ENCODE measurements around the gene FOLR2.
A peak's percentile ranks its signal among the peaks of the same experiment; 100 is the strongest.

FOLR2 gene

DNA sequence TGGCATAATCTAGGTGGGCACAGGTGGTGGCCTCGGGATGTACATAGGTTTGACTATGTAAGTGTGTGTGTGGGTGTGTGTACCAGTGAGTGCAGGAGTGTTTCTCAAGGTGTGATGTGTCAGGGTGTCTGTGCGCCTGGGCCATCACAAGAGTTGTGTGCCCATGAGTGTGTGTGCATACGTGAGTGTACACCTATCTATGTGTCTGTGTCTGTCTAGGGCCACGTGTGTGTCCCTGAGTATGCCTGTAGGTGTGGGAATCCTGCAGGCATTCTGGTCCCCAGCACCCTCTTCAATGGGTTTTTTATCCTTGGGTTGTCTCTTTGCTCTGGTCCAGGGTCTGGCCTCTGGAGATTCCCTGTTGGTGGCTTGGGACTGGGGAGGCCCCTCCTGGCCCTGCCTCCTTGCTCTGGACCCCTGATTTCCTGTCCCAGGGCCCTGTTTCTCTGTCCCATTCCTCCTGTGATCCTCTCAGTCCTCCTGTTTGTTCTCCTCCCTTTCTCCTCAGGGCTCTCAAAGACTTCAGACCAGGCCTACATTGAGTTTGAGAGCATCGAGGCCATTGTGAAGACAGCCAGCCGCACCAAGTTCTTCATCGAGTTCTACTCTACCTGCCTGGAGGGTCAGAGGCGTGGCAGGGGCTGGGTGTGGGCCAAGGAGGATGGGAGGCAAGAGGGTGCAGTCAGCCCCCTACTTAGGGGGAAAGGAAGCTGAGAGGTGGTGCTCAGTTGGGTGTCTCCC lies 17.3 kb downstream of the FOLR2 start:
- Histone ChIP-seq H3K9ac (ENCODE audit: low read depth, low read length) (no peak overlapping the region), H3K27me3 (ENCODE audit: control insufficient read depth, insufficient read depth, low read length) (peaks cover 3% of the 10 kb centered on the region), H3K36me3 (ENCODE audit: control insufficient read depth, insufficient read depth, low read length) (peaks cover 68% of the 10 kb centered on the region), H3K4me3 (ENCODE audit: low read depth, low read length) (no peak overlapping the region), H3K4me1 (ENCODE audit: control insufficient read depth, insufficient read depth, low read length) (no peaks in the 10 kb centered on the region), H3K9me3 (ENCODE audit: control insufficient read depth, insufficient read depth, low read length) (no peaks in the 10 kb centered on the region)

DNA sequence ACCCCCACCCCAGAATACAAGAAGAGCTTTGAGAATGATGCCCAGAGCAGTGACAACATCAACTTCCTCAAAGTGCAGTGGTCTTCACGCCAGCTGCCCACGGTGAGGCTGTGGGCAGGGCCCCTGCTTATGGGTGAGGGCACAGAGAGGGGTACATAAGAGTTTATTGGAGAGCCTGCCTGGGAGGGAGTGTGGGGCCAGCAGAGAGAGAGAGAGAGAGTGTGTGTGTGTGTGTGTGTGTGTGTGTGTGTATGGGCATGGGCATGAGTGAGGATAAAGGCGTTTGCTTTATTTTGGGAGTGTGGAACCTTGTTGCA lies 17.9 kb downstream of the FOLR2 start:
- Histone ChIP-seq H3K9me3 (ENCODE audit: control insufficient read depth, insufficient read depth, low read length) (no peaks in the 10 kb centered on the region), H3K9ac (ENCODE audit: low read depth, low read length) (no peak overlapping the region), H3K36me3 (ENCODE audit: control insufficient read depth, insufficient read depth, low read length) (peaks cover 63% of the 10 kb centered on the region), H3K27me3 (ENCODE audit: control insufficient read depth, insufficient read depth, low read length) (peaks cover 8% of the 10 kb centered on the region), H3K4me3 (ENCODE audit: low read depth, low read length) (no peak overlapping the region), H3K4me1 (ENCODE audit: control insufficient read depth, insufficient read depth, low read length) (no peaks in the 10 kb centered on the region)

DNA sequence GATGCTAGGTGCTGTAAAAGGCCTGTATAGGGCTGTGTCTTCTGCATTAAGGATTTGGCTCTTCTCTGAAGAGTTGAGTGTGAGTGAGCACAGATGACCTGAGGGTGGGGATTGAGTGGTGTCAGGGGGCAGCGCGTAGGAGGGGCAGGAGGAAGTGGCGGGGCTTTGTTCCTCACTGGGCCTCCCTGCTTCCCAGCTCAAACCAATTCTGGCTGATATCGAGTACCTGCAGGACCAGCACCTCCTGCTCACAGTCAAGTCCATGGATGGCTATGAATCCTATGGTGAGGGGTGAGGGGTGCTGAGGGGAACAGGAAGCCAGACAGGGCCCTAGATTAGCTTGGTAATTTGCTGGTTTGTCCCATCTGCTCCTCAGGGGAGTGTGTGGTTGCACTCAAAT lies 18.3 kb downstream of the FOLR2 start:
- Histone ChIP-seq H3K9ac (ENCODE audit: low read depth, low read length) (no peak overlapping the region), H3K27me3 (ENCODE audit: control insufficient read depth, insufficient read depth, low read length) (peaks cover 10% of the 10 kb centered on the region), H3K9me3 (ENCODE audit: control insufficient read depth, insufficient read depth, low read length) (no peaks in the 10 kb centered on the region), H3K36me3 (ENCODE audit: control insufficient read depth, insufficient read depth, low read length) (peaks cover 58% of the 10 kb centered on the region), H3K4me1 (ENCODE audit: control insufficient read depth, insufficient read depth, low read length) (no peaks in the 10 kb centered on the region), H3K4me3 (ENCODE audit: low read depth, low read length) (no peak overlapping the region)

DNA sequence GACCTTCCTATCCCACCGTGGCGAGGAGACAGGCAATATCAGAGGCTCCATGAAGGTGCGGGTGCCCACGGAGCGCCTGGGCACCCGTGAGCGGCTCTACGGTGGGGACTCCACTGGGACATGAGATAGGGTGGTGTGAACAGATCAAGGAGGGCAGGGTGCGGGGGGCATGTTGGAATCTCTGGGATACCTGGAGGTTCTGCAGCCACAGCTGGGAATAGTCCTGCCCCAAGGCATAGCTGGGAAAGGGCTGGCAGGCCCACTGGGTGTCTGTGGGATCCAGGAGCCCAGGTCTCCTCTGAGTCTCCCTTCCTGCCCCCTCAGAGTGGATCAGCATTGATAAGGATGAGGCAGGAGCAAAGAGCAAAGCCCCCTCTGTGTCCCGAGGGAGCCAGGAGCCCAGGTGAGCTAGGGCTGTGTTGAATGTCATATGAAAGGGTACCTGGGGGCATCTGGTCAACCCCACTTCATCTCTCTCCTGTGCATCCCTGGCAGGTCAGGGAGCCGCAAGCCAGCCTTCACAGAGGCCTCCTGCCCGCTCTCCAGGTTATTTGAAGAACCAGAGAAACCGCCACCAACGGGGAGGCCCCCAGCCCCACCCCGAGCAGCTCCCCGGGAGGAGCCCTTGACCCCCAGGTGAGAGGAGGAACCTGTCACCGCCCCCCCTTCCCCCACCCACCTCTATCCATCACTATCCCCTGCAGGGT lies 18.9 kb downstream of the FOLR2 start:
- Histone ChIP-seq H3K9ac (ENCODE audit: low read depth, low read length) (no peak overlapping the region), H3K36me3 (ENCODE audit: control insufficient read depth, insufficient read depth, low read length) (peaks cover 52% of the 10 kb centered on the region), H3K27me3 (ENCODE audit: control insufficient read depth, insufficient read depth, low read length) (peaks cover 16% of the 10 kb centered on the region), H3K4me1 (ENCODE audit: control insufficient read depth, insufficient read depth, low read length) (no peaks in the 10 kb centered on the region), H3K4me3 (ENCODE audit: low read depth, low read length) (no peak overlapping the region), H3K9me3 (ENCODE audit: control insufficient read depth, insufficient read depth, low read length) (no peaks in the 10 kb centered on the region)

DNA sequence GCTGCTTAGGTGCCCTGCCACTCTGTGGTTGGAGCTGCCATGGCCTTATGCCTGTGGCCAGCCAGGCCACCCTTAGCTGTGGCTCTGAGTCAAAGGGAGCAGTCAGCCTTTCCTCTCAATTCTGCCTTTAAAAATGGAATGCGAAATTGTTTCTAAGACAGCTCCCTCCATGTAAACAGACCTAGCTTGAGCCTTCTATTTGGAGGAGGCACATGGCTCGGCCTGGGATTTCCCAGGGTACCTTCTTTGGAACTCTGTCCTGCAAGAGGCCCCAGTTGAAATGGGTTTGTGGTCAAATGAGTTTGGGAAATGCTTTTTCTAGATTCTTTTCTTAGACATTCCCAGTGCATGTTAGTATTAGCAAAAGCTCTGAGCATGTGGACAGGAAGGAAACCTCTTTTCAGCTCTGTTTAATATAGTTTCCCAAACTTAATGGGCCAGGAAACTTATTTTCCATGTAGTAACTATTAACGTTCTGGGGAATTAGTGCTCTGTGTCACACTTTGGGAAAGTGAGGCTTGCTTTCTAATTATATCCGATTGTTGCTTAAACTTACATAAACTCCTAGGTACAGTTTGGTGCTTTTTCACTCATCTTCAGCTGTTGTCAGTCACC lies 19.6 kb downstream of the FOLR2 start:
- peaks cover 46% of the 10 kb centered on the region for H3K36me3 ChIP-seq (ENCODE audit: control insufficient read depth, insufficient read depth, low read length)
- H3K4me1 ChIP-seq (ENCODE audit: control insufficient read depth, insufficient read depth, low read length) = peaks cover 2% of the 10 kb centered on the region
- no peaks in the 10 kb centered on the region for H3K9me3 ChIP-seq (ENCODE audit: control insufficient read depth, insufficient read depth, low read length)
- no peak overlapping the region for H3K9ac ChIP-seq (ENCODE audit: low read depth, low read length)
- H3K27me3 ChIP-seq (ENCODE audit: control insufficient read depth, insufficient read depth, low read length) = peaks cover 22% of the 10 kb centered on the region
- no peak overlapping the region for H3K4me3 ChIP-seq (ENCODE audit: low read depth, low read length)

DNA sequence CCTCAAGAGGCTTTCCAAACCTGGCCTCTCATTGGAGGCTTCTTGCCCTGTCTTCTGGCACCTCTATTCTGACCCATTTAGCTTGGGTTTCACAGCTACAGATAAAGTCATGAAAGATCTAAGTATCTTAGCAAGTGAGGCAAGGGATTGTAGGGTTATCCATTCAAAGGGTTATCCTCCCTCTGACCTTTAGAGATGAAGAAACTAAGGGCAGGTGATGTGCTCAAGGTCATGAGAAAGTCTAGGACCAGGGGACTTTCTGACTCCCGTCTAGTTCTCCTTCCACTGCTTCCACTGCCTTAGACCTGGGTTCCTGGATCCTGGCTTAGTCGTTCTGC lies 20.1 kb downstream of the FOLR2 start:
- Histone ChIP-seq H3K9ac (ENCODE audit: low read depth, low read length) (no peak overlapping the region), H3K36me3 (ENCODE audit: control insufficient read depth, insufficient read depth, low read length) (peaks cover 42% of the 10 kb centered on the region)

DNA sequence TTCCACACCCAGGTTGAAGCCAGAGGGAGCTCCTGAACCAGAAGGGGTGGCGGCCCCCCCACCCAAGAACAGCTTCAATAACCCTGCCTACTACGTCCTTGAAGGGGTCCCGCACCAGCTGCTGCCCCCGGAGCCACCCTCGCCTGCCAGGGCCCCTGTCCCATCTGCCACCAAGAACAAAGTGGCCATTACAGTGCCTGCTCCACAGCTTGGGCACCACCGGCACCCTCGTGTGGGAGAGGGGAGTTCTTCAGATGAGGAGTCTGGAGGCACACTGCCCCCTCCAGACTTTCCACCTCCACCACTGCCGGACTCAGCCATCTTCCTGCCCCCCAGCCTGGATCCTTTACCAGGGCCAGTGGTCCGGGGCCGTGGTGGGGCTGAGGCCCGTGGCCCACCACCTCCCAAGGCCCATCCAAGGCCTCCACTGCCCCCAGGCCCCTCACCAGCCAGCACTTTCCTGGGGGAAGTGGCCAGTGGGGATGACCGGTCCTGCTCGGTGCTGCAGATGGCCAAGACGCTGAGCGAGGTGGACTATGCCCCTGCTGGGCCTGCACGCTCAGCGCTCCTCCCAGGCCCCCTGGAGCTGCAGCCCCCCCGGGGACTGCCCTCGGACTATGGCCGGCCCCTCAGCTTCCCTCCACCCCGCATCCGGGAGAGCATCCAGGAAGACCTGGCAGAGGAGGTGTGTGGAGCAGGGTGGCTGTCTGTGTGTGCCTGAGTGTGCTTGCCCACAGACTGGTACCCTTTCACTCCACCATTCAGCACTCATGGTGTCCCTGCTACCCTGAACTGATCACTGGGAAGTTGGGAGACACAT lies 20.7 kb downstream of the FOLR2 start:
- Histone ChIP-seq H3K4me3 (ENCODE audit: low read depth, low read length) (peak overlapping the region; percentile 37), H3K4me1 (ENCODE audit: control insufficient read depth, insufficient read depth, low read length) (peaks cover 2% of the 10 kb centered on the region), H3K9me3 (ENCODE audit: control insufficient read depth, insufficient read depth, low read length) (no peaks in the 10 kb centered on the region), H3K9ac (ENCODE audit: low read depth, low read length) (no peak overlapping the region), H3K36me3 (ENCODE audit: control insufficient read depth, insufficient read depth, low read length) (peaks cover 36% of the 10 kb centered on the region), H3K27me3 (ENCODE audit: control insufficient read depth, insufficient read depth, low read length) (peaks cover 34% of the 10 kb centered on the region)

More for the DNA sequence above, 20.1 kb downstream of the FOLR2 start:
- Histone ChIP-seq H3K4me1 (ENCODE audit: control insufficient read depth, insufficient read depth, low read length) (peaks cover 2% of the 10 kb centered on the region), H3K27me3 (ENCODE audit: control insufficient read depth, insufficient read depth, low read length) (peaks cover 28% of the 10 kb centered on the region), H3K9me3 (ENCODE audit: control insufficient read depth, insufficient read depth, low read length) (no peaks in the 10 kb centered on the region), H3K4me3 (ENCODE audit: low read depth, low read length) (no peak overlapping the region)

DNA sequence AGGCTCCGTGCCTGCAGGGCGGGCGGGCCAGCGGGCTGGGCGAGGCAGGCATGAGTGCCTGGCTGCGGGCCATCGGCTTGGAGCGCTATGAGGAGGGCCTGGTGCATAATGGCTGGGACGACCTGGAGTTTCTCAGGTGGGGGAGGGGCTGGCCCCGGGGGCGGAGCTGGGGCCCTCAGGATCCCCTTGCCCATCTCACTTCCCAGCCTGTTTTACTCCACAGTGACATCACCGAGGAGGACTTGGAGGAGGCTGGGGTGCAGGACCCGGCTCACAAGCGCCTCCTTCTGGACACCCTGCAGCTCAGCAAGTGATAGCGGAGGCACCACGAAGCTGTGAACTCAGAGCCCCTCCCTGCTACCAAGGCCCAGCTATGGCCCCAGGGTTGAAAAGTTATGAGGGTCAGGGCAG lies 21.5 kb downstream of the FOLR2 start:
- Histone ChIP-seq H3K4me3 (ENCODE audit: low read depth, low read length) (peak overlapping the region; percentile 65), H3K4me1 (ENCODE audit: control insufficient read depth, insufficient read depth, low read length) (peaks cover 2% of the 10 kb centered on the region), H3K36me3 (ENCODE audit: control insufficient read depth, insufficient read depth, low read length) (peaks cover 29% of the 10 kb centered on the region), H3K9me3 (ENCODE audit: control insufficient read depth, insufficient read depth, low read length) (no peaks in the 10 kb centered on the region), H3K27me3 (ENCODE audit: control insufficient read depth, insufficient read depth, low read length) (peaks cover 41% of the 10 kb centered on the region), H3K9ac (ENCODE audit: low read depth, low read length) (no peak overlapping the region)

DNA sequence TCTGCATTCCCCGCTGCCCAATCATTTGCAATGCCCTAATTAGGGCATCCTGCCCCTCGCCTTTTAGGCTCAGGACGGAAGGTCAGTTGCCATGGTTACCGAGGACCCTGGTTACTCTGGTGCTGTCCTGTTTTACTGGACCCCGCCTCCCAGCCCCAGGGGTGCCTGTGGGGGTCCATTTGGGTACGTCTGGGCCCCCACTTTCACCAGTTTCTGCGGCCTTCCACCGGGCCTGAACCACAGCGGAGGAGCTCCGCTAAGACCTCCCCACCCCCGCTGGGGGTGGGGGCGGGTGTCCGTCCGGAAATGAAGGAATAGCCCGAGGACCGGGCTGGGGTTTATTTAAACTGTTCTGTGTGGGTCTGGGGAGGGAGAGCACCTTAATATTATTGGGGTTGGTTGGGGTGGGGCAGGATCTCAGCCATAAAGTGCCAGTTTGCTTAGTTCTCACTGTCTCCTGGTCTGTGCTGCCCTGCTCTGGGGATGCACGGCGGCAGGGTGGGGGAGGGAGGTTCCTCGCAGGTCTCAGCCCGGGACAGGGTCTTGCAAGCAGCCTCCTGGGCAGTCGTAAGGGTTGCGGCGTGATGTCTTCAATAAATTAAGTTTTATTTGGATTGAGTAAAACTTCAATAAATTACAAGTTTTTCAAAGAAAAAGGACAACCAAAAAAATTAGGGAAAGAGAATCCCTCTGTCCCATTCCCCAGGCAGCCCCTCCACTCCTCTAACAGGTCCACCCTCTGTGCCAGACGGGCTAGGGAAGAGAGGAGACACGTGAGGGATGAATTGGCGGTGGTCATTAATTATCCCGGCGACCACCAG lies 22.1 kb downstream of the FOLR2 start:
- Histone ChIP-seq H3K9me3 (ENCODE audit: control insufficient read depth, insufficient read depth, low read length) (no peaks in the 10 kb centered on the region), H3K9ac (ENCODE audit: low read depth, low read length) (no peak overlapping the region), H3K27me3 (ENCODE audit: control insufficient read depth, insufficient read depth, low read length) (peaks cover 48% of the 10 kb centered on the region), H3K36me3 (ENCODE audit: control insufficient read depth, insufficient read depth, low read length) (peaks cover 26% of the 10 kb centered on the region), H3K4me3 (ENCODE audit: low read depth, low read length) (peak overlapping the region; percentile 65), H3K4me1 (ENCODE audit: control insufficient read depth, insufficient read depth, low read length) (peaks cover 2% of the 10 kb centered on the region)

DNA sequence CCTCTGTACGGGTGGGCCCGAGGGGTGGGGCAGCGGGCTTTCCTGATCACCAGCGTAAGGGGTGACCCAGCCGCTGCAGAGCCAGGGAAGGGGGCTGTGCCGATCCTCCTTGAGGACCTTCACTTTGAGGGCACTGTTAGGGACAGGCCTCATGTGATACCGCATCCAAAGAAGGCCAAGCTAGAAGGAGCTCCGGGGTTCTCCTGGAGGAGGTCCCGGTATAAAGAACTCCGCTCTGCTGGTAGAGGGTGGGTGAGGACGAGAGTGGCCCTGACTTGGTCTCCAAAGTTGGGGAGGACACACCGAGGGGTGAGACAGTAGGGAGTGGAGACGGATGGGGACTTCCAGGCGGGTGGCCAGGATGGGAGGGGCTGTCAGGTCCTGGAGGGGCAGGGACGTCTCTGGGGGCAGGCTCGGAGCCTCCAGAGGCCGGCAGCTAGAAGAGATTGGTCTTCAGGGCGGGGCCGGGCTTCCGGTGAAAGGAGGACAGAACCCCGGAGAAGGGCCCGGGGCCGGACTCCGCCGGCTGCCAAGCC lies 22.8 kb downstream of the FOLR2 start:
- no peak overlapping the region for H3K9ac ChIP-seq (ENCODE audit: low read depth, low read length)
- H3K27me3 ChIP-seq (ENCODE audit: control insufficient read depth, insufficient read depth, low read length) = peaks cover 50% of the 10 kb centered on the region

More for the DNA sequence above, 22.8 kb downstream of the FOLR2 start:
- Histone ChIP-seq H3K36me3 (ENCODE audit: control insufficient read depth, insufficient read depth, low read length) (peaks cover 19% of the 10 kb centered on the region), H3K9me3 (ENCODE audit: control insufficient read depth, insufficient read depth, low read length) (no peaks in the 10 kb centered on the region), H3K4me3 (ENCODE audit: low read depth, low read length) (peak overlapping the region; percentile 65), H3K4me1 (ENCODE audit: control insufficient read depth, insufficient read depth, low read length) (peaks cover 2% of the 10 kb centered on the region)
